Upper lobe of right lung (tissue), 1 donor: ENCODE data around the gene ZNF277. TPM values are rescaled to one million over a fixed set of nuclear protein-coding genes. Genes with fewer than 3 reads are reported as not detected.

ENCODE experiments used
- ATAC-seq: fragments of 200-7000 bp; cut with Tn5 transposase; one replicate; pipeline ENCODE4 v1.9.1; 2020; ENCODE audit warnings: mild to moderate bottlenecking, moderate library complexity
- DNase-seq: peaks from one replicate; pipeline ENCODE4 v3.0.0-alpha.2; 2020
- H3K27ac ChIP-seq: fragments of 200-600 bp; one replicate; pipeline ENCODE4 v1.8.0; 2022
- H3K27me3 ChIP-seq: fragments of 200-600 bp; one replicate; pipeline ENCODE4 v1.8.0; 2022; ENCODE audit warnings: mild to moderate bottlenecking
- H3K36me3 ChIP-seq: fragments of 200-600 bp; one replicate; pipeline ENCODE4 v1.8.0; 2022
- H3K4me1 ChIP-seq: fragments of 200-600 bp; one replicate; pipeline ENCODE4 v1.8.0; 2022
- H3K4me3 ChIP-seq: fragments of 200-600 bp; one replicate; pipeline ENCODE4 v1.8.0; 2022; ENCODE audit warnings: mild to moderate bottlenecking
- H3K9me3 ChIP-seq: fragments of 200-600 bp; one replicate; pipeline ENCODE4 v1.8.0; 2022
- CTCF ChIP-seq: fragments of 200-600 bp; IDR thresholded peaks from one replicate; pipeline ENCODE4 v1.8.0; 2022; ENCODE audit warnings: antibody characterized with exemption
- intact Hi-C: fragments of 100-400 bp; cut with DNase I; formaldehyde crosslinking; loops from one replicate; pipeline ENCODE4 v1.11.0; 2022
- total RNA-seq: library from RNA; stranded (reverse); fragmentation: NEBNext Ultra II Directional; extraction: Animal tissue kit (Norgen Biotek cat#: 25700); gene quantifications from one replicate; pipeline ENCODE4 v1.2.1, GENCODE V29; 2021
- donor health status: DM: no; HTN: yes; CAD: no; lungs with severe emphysema.

ZNF277 gene
- total RNA-seq, 1 donor from 2014 or later = 31.0 TPM

DNA sequence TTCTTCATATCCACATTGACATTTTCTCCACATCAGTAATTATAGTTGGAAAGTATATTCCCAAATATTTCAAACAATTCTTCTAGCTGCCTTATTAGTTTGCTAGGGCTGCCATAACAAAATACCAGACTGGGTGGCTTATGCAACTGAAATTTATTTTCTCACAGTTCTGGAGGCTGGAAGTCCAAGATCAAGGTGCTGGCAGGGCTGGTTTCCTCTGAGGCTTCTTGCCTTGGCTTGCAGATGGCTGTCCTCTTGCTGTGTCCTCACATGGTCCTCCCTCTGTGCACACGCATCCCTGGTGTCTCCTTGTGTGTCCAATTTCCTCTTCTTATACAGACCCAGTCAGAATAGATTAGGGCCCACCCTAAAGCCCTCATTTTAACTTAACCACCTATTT lies 34.8 kb upstream of the ZNF277 start:
- Histone ChIP-seq H3K27me3 (no peaks in the 10 kb centered on the region), H3K27ac (no peak overlapping the region), H3K4me1 (no peaks in the 10 kb centered on the region), H3K4me3 (no peak overlapping the region), H3K9me3 (no peaks in the 10 kb centered on the region), H3K36me3 (no peaks in the 10 kb centered on the region)
- TF ChIP-seq CTCF = no peak
- intact Hi-C loops = no loop called here
- no peak for DNase-seq
- ATAC-seq = no peak

DNA sequence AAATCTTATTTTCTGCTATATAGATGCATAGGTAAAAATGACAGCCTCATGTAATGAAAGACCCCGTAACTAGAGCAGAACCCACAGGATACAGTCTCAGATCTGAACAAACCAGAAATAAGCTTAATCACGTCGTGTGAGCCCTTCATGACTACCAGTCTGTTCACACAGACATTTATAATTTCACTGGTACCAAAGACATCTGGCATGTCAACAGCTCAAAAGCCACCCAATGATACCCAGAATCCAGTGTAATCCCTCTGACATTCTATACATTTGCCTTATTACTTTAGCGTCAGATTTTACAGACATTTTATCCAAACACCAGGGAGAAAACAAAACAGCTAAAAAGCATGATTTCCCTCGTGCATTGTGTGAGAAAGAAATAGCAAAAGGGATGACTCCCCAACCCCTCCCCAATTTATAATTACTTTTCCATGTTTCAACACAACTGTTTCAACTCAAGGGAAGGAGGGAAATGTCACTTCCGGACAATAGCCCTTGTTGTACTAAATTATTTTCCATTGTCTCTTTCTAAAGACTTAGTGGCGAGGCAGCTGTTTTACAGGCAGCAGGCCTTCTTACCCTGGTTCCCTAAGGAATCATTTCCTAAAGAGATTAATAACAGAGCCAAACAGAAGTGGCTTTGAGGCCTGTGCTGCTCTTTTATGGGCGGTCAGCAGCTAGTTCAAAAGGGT lies 33.5 kb upstream of the ZNF277 start:
- TF ChIP-seq CTCF = no peak
- no peak for DNase-seq
- no peak for ATAC-seq

DNA sequence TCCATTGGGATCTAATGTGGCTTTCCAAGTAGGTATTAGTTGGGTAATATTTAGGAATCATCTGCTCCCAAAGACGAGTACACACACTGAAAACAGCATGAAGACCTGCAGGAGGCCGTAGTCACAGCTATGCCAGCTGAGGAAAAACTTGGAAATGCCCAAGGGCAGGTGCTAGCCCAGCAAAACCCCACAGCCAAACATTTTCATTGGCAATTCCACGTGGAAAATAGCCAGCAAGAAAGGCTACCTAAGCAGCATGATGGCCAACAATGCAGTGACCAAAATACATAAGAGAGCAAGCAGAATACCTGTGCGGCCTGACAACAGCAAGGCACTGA lies 33.0 kb upstream of the ZNF277 start:
- Histone ChIP-seq H3K9me3 (no peaks in the 10 kb centered on the region), H3K36me3 (no peaks in the 10 kb centered on the region), H3K4me1 (no peaks in the 10 kb centered on the region), H3K27ac (no peak overlapping the region), H3K4me3 (no peak overlapping the region), H3K27me3 (no peaks in the 10 kb centered on the region)
- no peak for ATAC-seq
- TF ChIP-seq CTCF = no peak
- intact Hi-C loops = no loop called here
- no peak for DNase-seq

More for the DNA sequence above, 33.5 kb upstream of the ZNF277 start:
- no peaks in the 10 kb centered on the region for H3K36me3 ChIP-seq
- no peaks in the 10 kb centered on the region for H3K9me3 ChIP-seq
- intact Hi-C loops = no loop called here
- H3K4me3 ChIP-seq = no peak overlapping the region
- H3K27me3 ChIP-seq = no peaks in the 10 kb centered on the region
- H3K27ac ChIP-seq = no peak overlapping the region
- no peaks in the 10 kb centered on the region for H3K4me1 ChIP-seq

- no peaks in the 10 kb centered on the region for H3K27me3 ChIP-seq
- H3K4me1 ChIP-seq = no peaks in the 10 kb centered on the region
- H3K27ac ChIP-seq = no peak overlapping the region
- no peaks in the 10 kb centered on the region for H3K36me3 ChIP-seq
- no peak for TF ChIP-seq CTCF
- ATAC-seq (no peak), DNase-seq (no peak)
- no peaks in the 10 kb centered on the region for H3K9me3 ChIP-seq
- intact Hi-C loops = no loop called here
- no peak overlapping the region for H3K4me3 ChIP-seq
Measured at GRCh38 chr7:112174192-112174591, 32.3 kb upstream of the ZNF277 start.

- Histone ChIP-seq H3K9me3 (no peaks in the 10 kb centered on the region), H3K4me1 (peaks cover 7% of the 10 kb centered on the region), H3K27me3 (no peaks in the 10 kb centered on the region), H3K27ac (no peak overlapping the region), H3K4me3 (no peak overlapping the region), H3K36me3 (no peaks in the 10 kb centered on the region)
- ATAC-seq = no peak
- intact Hi-C loops = no loop called here
- no peak for TF ChIP-seq CTCF
- DNase-seq = no peak
Measured at GRCh38 chr7:112176241-112176640, 30.3 kb upstream of the ZNF277 start.
